Measurements from ENCODE around the gene VPS51.

Gene VPS51

GRCh38 chr11:65071907-65072630, 23.9 kb upstream of the VPS51 start:
- Histone ChIP-seq H3K27ac (ENCODE audit: insufficient read depth, low read depth, low read length, poor library complexity, severe bottlenecking) (no peak overlapping the region), H3K4me3 (ENCODE audit: insufficient read depth, low read depth, low read length) (no peak overlapping the region), H3K36me3 (ENCODE audit: control insufficient read depth, insufficient read depth, low read length) (peaks cover 3% of the 10 kb centered on the region), H3K4me1 (ENCODE audit: control insufficient read depth, insufficient read depth, low read length) (peaks cover 4% of the 10 kb centered on the region), H3K9me3 (ENCODE audit: control insufficient read depth, low read length) (no peaks in the 10 kb centered on the region), H3K27me3 (ENCODE audit: control insufficient read depth, insufficient read depth, low read length, poor library complexity, severe bottlenecking) (no peaks in the 10 kb centered on the region)
- WGBS, 2 experiments = 73 to 81% methylated on average over 4 of the region's 4 CpGs

GRCh38 chr11:65072631-65072966, 23.4 kb upstream of the VPS51 start:
- WGBS, 2 experiments = 82 to 84% methylated on average over 1 of the region's 1 CpG

GRCh38 chr11:65077451-65077850, 18.6 kb upstream of the VPS51 start:
- no peaks in the 10 kb centered on the region for H3K9me3 ChIP-seq (ENCODE audit: control insufficient read depth, low read length)
- peaks cover 34% of the 10 kb centered on the region for H3K36me3 ChIP-seq (ENCODE audit: control insufficient read depth, insufficient read depth, low read length)
- H3K27me3 ChIP-seq (ENCODE audit: control insufficient read depth, insufficient read depth, low read length, poor library complexity, severe bottlenecking) = no peaks in the 10 kb centered on the region
- no peak overlapping the region for H3K27ac ChIP-seq (ENCODE audit: insufficient read depth, low read depth, low read length, poor library complexity, severe bottlenecking)
- H3K4me3 ChIP-seq (ENCODE audit: insufficient read depth, low read depth, low read length) = no peak overlapping the region
- WGBS, 2 experiments = 88 to 92% methylated on average over 4 of the region's 4 CpGs
- peaks cover 4% of the 10 kb centered on the region for H3K4me1 ChIP-seq (ENCODE audit: control insufficient read depth, insufficient read depth, low read length)

More at GRCh38 chr11:65072631-65072966, 23.4 kb upstream of the VPS51 start:
- peaks cover 4% of the 10 kb centered on the region for H3K4me1 ChIP-seq (ENCODE audit: control insufficient read depth, insufficient read depth, low read length)
- no peak overlapping the region for H3K27ac ChIP-seq (ENCODE audit: insufficient read depth, low read depth, low read length, poor library complexity, severe bottlenecking)
- H3K27me3 ChIP-seq (ENCODE audit: control insufficient read depth, insufficient read depth, low read length, poor library complexity, severe bottlenecking) = no peaks in the 10 kb centered on the region
- no peaks in the 10 kb centered on the region for H3K9me3 ChIP-seq (ENCODE audit: control insufficient read depth, low read length)
- no peak overlapping the region for H3K4me3 ChIP-seq (ENCODE audit: insufficient read depth, low read depth, low read length)
- peaks cover 8% of the 10 kb centered on the region for H3K36me3 ChIP-seq (ENCODE audit: control insufficient read depth, insufficient read depth, low read length)

DNA sequence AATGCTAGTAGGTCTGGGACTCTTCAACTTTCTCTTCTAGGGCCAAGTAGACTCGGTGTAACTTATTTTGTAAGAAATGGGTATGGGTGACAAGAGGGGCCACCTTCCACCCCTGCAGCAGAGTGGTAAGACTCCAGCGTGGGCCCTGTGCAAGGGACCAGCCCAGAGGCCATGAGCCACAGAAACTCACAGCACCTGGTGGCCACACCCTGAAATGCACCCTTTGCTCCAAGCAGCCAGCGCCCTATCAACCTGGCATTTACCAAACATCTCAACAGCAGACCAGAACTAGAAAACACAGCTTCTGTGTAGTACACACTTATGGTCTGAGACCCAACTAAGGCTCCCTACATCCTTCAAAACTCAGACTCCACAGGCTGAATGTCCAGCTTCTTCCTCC, 17.9 kb upstream of the VPS51 start:
- H3K36me3 ChIP-seq (ENCODE audit: control insufficient read depth, insufficient read depth, low read length) = peaks cover 34% of the 10 kb centered on the region
- 85 to 86% methylated on average over 3 of the region's 3 CpGs for WGBS, 2 experiments
- no peak overlapping the region for H3K27ac ChIP-seq (ENCODE audit: insufficient read depth, low read depth, low read length, poor library complexity, severe bottlenecking)
- no peak overlapping the region for H3K4me3 ChIP-seq (ENCODE audit: insufficient read depth, low read depth, low read length)
- H3K27me3 ChIP-seq (ENCODE audit: control insufficient read depth, insufficient read depth, low read length, poor library complexity, severe bottlenecking) = no peaks in the 10 kb centered on the region
- peaks cover 10% of the 10 kb centered on the region for H3K4me1 ChIP-seq (ENCODE audit: control insufficient read depth, insufficient read depth, low read length)
- no peaks in the 10 kb centered on the region for H3K9me3 ChIP-seq (ENCODE audit: control insufficient read depth, low read length)

- H3K4me3 ChIP-seq (ENCODE audit: insufficient read depth, low read depth, low read length) = no peak overlapping the region
- 92 to 97% methylated on average over 9 of the region's 9 CpGs for WGBS, 2 experiments
- H3K36me3 ChIP-seq (ENCODE audit: control insufficient read depth, insufficient read depth, low read length) = peaks cover 34% of the 10 kb centered on the region
- no peaks in the 10 kb centered on the region for H3K27me3 ChIP-seq (ENCODE audit: control insufficient read depth, insufficient read depth, low read length, poor library complexity, severe bottlenecking)
- peaks cover 12% of the 10 kb centered on the region for H3K4me1 ChIP-seq (ENCODE audit: control insufficient read depth, insufficient read depth, low read length)
- no peaks in the 10 kb centered on the region for H3K9me3 ChIP-seq (ENCODE audit: control insufficient read depth, low read length)
- no peak overlapping the region for H3K27ac ChIP-seq (ENCODE audit: insufficient read depth, low read depth, low read length, poor library complexity, severe bottlenecking)
These were observed 17.1 kb upstream of the VPS51 start for GRCh38 chr11:65078786-65079342.

DNA sequence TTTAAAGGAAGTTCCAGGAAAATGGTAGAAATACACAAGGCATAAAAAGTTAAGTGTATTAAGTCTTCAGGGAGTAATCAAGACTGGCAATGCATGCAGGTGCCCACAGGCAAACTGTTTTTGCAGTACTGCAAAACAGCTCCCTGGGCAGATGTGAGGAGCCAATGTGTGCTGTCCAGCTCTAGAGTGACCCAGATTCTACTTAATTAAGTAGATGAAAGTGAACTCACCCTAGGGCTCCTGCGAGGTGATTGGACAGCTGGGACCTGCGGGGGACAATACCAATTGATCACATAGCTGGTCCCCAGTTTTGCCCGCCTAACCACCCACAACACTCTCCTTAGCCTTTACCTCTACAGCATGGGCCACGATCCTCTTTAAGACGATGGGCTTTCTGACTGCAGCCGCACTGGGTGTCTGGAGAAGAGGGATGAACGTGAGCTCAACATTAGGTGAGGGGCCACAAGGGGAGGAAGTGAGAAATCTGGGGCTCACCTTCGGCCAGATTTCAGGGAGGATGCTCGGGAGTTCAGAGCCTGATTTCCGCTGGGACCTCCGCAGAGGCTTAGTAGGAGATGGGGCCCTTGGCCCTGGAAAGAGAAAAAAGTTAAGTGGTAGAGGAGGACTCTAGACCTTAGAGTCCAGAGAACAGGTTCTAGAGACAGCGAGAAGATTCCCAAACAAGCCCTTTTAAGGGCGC, 12.7 kb upstream of the VPS51 start:
- Histone ChIP-seq H3K4me3 (ENCODE audit: insufficient read depth, low read depth, low read length) (peak overlapping the region; percentile 93), H3K27ac (ENCODE audit: insufficient read depth, low read depth, low read length, poor library complexity, severe bottlenecking) (peak overlapping the region; percentile 87), H3K9me3 (ENCODE audit: control insufficient read depth, low read length) (no peaks in the 10 kb centered on the region), H3K36me3 (ENCODE audit: control insufficient read depth, insufficient read depth, low read length) (peaks cover 30% of the 10 kb centered on the region), H3K4me1 (ENCODE audit: control insufficient read depth, insufficient read depth, low read length) (peaks cover 9% of the 10 kb centered on the region), H3K27me3 (ENCODE audit: control insufficient read depth, insufficient read depth, low read length, poor library complexity, severe bottlenecking) (no peaks in the 10 kb centered on the region)
- 5% methylated on average over 13 of the region's 13 CpGs for WGBS, 2 experiments

GRCh38 chr11:65083834-65084597, 12.0 kb upstream of the VPS51 start, which contains the start of the genes CDCA5 and ZFPL1:
TSS of gene CDCA5 (minus strand) at chr11:65084040. CDS start at chr11:65083978, 62 bp downstream.
TSS of gene ZFPL1 (plus strand) at chr11:65084222. CDS start at chr11:65084699, 477 bp downstream.
- H3K9me3 ChIP-seq (ENCODE audit: control insufficient read depth, low read length) = no peaks in the 10 kb centered on the region
- 0% methylated on average over 79 of the region's 79 CpGs for WGBS, 2 experiments
- H3K27me3 ChIP-seq (ENCODE audit: control insufficient read depth, insufficient read depth, low read length, poor library complexity, severe bottlenecking) = no peaks in the 10 kb centered on the region
- peak within 1 kb of the TSS; percentile 93 for H3K4me3 ChIP-seq (ENCODE audit: insufficient read depth, low read depth, low read length)
- H3K4me1 ChIP-seq (ENCODE audit: control insufficient read depth, insufficient read depth, low read length) = peaks cover 9% of the 10 kb centered on the region
- H3K36me3 ChIP-seq (ENCODE audit: control insufficient read depth, insufficient read depth, low read length) = peaks cover 25% of the 10 kb centered on the region
- H3K27ac ChIP-seq (ENCODE audit: insufficient read depth, low read depth, low read length, poor library complexity, severe bottlenecking) = peak within 1 kb of the TSS; percentile 87

GRCh38 chr11:65084598-65085375, 11.2 kb upstream of the VPS51 start:
- H3K4me3 ChIP-seq (ENCODE audit: insufficient read depth, low read depth, low read length) = peak overlapping the region; percentile 93
- peaks cover 23% of the 10 kb centered on the region for H3K36me3 ChIP-seq (ENCODE audit: control insufficient read depth, insufficient read depth, low read length)
- peak overlapping the region; percentile 87 for H3K27ac ChIP-seq (ENCODE audit: insufficient read depth, low read depth, low read length, poor library complexity, severe bottlenecking)
- peaks cover 9% of the 10 kb centered on the region for H3K4me1 ChIP-seq (ENCODE audit: control insufficient read depth, insufficient read depth, low read length)
- 57 to 59% methylated on average over 23 of the region's 23 CpGs for WGBS, 2 experiments
- no peaks in the 10 kb centered on the region for H3K27me3 ChIP-seq (ENCODE audit: control insufficient read depth, insufficient read depth, low read length, poor library complexity, severe bottlenecking)
- no peaks in the 10 kb centered on the region for H3K9me3 ChIP-seq (ENCODE audit: control insufficient read depth, low read length)

DNA sequence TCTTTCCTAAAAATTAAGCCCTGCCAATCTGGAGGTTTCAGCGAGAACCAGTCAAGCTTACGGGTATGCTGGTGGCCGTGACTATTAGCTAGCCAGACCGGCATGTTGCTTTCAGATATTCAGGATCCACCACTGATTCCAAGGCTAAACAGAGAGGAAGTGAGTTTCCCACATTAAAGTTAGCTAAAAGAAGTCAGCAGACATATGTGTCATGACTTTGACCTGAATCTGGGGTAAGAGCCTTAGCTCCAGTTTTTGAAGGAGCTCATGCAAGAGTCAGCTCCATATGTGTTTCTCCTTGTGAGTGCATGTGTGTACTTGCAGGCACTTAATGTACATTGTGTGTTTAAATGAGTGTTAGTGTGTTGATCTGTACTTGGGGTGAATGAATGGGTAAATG, 10.6 kb upstream of the VPS51 start:
- peaks cover 21% of the 10 kb centered on the region for H3K36me3 ChIP-seq (ENCODE audit: control insufficient read depth, insufficient read depth, low read length)
- H3K27ac ChIP-seq (ENCODE audit: insufficient read depth, low read depth, low read length, poor library complexity, severe bottlenecking) = no peak overlapping the region
- peaks cover 9% of the 10 kb centered on the region for H3K4me1 ChIP-seq (ENCODE audit: control insufficient read depth, insufficient read depth, low read length)
- H3K27me3 ChIP-seq (ENCODE audit: control insufficient read depth, insufficient read depth, low read length, poor library complexity, severe bottlenecking) = no peaks in the 10 kb centered on the region
- H3K4me3 ChIP-seq (ENCODE audit: insufficient read depth, low read depth, low read length) = no peak overlapping the region
- WGBS, 2 experiments = 95 to 96% methylated on average over 4 of the region's 4 CpGs
- H3K9me3 ChIP-seq (ENCODE audit: control insufficient read depth, low read length) = no peaks in the 10 kb centered on the region
